Stomach (tissue), 4 donors: Measurements from ENCODE around the gene MAN2A1.

ENCODE experiments used
- POLR2A ChIP-seq, 4 donors: fragments of 450-650 bp; IDR thresholded peaks; one replicate each; pipeline ENCODE4 v1.6.1; 2016; ENCODE audit warnings: antibody characterized with exemption in 4 of 4, control low read depth in 2 of 4, mild to moderate bottlenecking in 1 of 4, moderate library complexity in 1 of 4
- TF ChIP-seq, protein P1 (sequence below), 7 experiments: fragments of 450-650 bp in 4 of 7; fragments of 200-600 bp in 3 of 7; sonication (generic) in 3 of 7; IDR thresholded peaks; one replicate each; pipeline ENCODE4 v1.5.1; 2016 to 2019; ENCODE audit warnings: antibody characterized with exemption in 7 of 7, control low read depth in 2 of 7, mild to moderate bottlenecking in 1 of 7

DNA sequence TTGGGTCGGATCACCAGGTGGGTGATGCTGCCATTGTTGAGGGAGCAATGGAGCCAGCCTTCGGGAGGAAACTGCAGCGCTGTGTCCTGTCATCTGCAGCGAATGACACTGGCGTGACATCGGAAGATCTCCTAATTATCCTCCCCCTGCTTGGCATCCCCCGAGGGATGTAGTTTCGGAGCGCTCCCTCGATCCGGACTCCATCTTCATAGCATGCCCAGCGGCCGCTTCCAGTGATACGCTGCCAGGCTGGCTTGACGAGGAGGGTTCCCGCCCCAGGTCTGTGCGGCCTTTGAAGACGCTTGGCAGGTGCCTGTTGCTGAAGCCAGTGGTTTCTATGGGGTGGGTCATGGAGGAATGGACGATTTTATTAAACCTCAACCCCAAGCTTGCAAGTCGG is 194.9 kb downstream of the MAN2A1 start:
- TF ChIP-seq POLR2A (IDR thresholded peaks at IDR 0.05), result no peak
- TF ChIP-seq, protein P1, sequence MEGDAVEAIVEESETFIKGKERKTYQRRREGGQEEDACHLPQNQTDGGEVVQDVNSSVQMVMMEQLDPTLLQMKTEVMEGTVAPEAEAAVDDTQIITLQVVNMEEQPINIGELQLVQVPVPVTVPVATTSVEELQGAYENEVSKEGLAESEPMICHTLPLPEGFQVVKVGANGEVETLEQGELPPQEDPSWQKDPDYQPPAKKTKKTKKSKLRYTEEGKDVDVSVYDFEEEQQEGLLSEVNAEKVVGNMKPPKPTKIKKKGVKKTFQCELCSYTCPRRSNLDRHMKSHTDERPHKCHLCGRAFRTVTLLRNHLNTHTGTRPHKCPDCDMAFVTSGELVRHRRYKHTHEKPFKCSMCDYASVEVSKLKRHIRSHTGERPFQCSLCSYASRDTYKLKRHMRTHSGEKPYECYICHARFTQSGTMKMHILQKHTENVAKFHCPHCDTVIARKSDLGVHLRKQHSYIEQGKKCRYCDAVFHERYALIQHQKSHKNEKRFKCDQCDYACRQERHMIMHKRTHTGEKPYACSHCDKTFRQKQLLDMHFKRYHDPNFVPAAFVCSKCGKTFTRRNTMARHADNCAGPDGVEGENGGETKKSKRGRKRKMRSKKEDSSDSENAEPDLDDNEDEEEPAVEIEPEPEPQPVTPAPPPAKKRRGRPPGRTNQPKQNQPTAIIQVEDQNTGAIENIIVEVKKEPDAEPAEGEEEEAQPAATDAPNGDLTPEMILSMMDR (IDR thresholded peaks at IDR 0.05), result no peak
